ENCODE measurements around the gene SMIM23.

DNA sequence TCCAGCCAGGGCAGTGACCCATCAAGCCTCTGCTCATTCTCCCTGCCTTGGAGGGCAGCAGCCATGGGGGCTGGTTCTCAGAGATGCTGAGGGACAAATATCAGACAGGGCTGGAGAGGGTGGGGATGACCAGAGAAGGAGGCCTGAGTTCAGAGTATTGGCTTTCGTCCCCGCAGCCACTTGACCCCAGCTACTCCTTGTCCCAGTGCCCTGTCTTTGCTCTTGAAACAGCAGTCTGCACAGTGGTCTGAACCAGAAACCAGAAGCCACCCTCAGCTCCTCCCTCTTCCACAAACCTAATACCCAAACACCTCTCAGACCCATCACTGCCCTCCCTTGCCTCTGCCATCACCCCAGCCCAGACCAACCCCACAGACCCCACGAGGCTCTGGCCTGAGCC, 36.3 kb upstream of the SMIM23 start:
- TF ChIP-seq, protein P1, sequence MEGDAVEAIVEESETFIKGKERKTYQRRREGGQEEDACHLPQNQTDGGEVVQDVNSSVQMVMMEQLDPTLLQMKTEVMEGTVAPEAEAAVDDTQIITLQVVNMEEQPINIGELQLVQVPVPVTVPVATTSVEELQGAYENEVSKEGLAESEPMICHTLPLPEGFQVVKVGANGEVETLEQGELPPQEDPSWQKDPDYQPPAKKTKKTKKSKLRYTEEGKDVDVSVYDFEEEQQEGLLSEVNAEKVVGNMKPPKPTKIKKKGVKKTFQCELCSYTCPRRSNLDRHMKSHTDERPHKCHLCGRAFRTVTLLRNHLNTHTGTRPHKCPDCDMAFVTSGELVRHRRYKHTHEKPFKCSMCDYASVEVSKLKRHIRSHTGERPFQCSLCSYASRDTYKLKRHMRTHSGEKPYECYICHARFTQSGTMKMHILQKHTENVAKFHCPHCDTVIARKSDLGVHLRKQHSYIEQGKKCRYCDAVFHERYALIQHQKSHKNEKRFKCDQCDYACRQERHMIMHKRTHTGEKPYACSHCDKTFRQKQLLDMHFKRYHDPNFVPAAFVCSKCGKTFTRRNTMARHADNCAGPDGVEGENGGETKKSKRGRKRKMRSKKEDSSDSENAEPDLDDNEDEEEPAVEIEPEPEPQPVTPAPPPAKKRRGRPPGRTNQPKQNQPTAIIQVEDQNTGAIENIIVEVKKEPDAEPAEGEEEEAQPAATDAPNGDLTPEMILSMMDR (IDR thresholded peaks at IDR 0.05; ENCODE audit: insufficient read depth, low read length): no peak
- TF ChIP-seq SPI1 (IDR thresholded peaks at IDR 0.05; ENCODE audit: borderline replicate concordance, low read depth) (no peak), POLR2AphosphoS5 (IDR thresholded peaks at IDR 0.05; ENCODE audit: low read depth) (no peak)
- TF ChIP-seq, protein P2, sequence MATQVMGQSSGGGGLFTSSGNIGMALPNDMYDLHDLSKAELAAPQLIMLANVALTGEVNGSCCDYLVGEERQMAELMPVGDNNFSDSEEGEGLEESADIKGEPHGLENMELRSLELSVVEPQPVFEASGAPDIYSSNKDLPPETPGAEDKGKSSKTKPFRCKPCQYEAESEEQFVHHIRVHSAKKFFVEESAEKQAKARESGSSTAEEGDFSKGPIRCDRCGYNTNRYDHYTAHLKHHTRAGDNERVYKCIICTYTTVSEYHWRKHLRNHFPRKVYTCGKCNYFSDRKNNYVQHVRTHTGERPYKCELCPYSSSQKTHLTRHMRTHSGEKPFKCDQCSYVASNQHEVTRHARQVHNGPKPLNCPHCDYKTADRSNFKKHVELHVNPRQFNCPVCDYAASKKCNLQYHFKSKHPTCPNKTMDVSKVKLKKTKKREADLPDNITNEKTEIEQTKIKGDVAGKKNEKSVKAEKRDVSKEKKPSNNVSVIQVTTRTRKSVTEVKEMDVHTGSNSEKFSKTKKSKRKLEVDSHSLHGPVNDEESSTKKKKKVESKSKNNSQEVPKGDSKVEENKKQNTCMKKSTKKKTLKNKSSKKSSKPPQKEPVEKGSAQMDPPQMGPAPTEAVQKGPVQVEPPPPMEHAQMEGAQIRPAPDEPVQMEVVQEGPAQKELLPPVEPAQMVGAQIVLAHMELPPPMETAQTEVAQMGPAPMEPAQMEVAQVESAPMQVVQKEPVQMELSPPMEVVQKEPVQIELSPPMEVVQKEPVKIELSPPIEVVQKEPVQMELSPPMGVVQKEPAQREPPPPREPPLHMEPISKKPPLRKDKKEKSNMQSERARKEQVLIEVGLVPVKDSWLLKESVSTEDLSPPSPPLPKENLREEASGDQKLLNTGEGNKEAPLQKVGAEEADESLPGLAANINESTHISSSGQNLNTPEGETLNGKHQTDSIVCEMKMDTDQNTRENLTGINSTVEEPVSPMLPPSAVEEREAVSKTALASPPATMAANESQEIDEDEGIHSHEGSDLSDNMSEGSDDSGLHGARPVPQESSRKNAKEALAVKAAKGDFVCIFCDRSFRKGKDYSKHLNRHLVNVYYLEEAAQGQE (IDR thresholded peaks at IDR 0.05; ENCODE audit: insufficient replicate concordance, low read depth): no peak

Measured in HL-60 (cell line).